Skeletal muscle satellite cell (primary cell): ENCODE data around the gene MAP1LC3B.
A peak's percentile ranks its signal among the peaks of the same experiment; 100 is the strongest.
"Not testable (repeated sequence)": the region's sequence is repeated elsewhere in the genome, so short reads cannot be mapped to it uniquely, and the experiment has no call there.

ENCODE experiments used
- H3K27me3 ChIP-seq: 2 replicates; pipeline ENCODE4 v1.7.0; 2013; ENCODE audit warnings: low read length; ENCODE audit not compliant: control insufficient read depth, insufficient read depth
- H3K36me3 ChIP-seq: 2 replicates; pipeline ENCODE4 v1.7.0; 2013; ENCODE audit warnings: mild to moderate bottlenecking, control low read depth, low read length; ENCODE audit not compliant: insufficient read depth
- H3K4me1 ChIP-seq: 2 replicates; pipeline ENCODE4 v1.7.0; 2013; ENCODE audit warnings: low read length; ENCODE audit not compliant: control insufficient read depth, insufficient read depth
- H3K4me2 ChIP-seq: 2 replicates; pipeline ENCODE4 v1.7.0; 2013; ENCODE audit warnings: mild to moderate bottlenecking, low read length
- H3K4me3 ChIP-seq: 2 replicates; pipeline ENCODE4 v1.7.0; 2013; ENCODE audit warnings: low read length
- H3K9ac ChIP-seq: 2 replicates; pipeline ENCODE4 v1.7.0; 2013; ENCODE audit warnings: mild to moderate bottlenecking, low read depth, low read length, moderate library complexity
- H3K9me3 ChIP-seq: replicated peaks from 2 replicates; pipeline ENCODE4 v1.7.0; 2013; ENCODE audit warnings: mild to moderate bottlenecking, control low read depth, low read length

The MAP1LC3B gene

GRCh38 chr16:87362828-87363559, 29.1 kb upstream of the MAP1LC3B start:
- H3K36me3 ChIP-seq = peaks cover 42% of the 10 kb centered on the region
- H3K9ac ChIP-seq, H3K4me1 ChIP-seq, H3K4me2 ChIP-seq, H3K4me3 ChIP-seq, H3K9me3 ChIP-seq, H3K27me3 ChIP-seq: not testable (repeated sequence)

GRCh38 chr16:87363771-87364455, 28.2 kb upstream of the MAP1LC3B start:
- Histone ChIP-seq H3K4me3 (no peak overlapping the region), H3K4me2 (peak overlapping the region; percentile 21), H3K4me1 (peaks cover 9% of the 10 kb centered on the region), H3K9ac (no peak overlapping the region), H3K9me3 (no peaks in the 10 kb centered on the region), H3K36me3 (peaks cover 33% of the 10 kb centered on the region), H3K27me3 (no peaks in the 10 kb centered on the region)

GRCh38 chr16:87365021-87365713, 27.0 kb upstream of the MAP1LC3B start:
- H3K36me3 ChIP-seq = peaks cover 20% of the 10 kb centered on the region
- H3K4me1 ChIP-seq = peaks cover 9% of the 10 kb centered on the region
- H3K27me3 ChIP-seq = no peaks in the 10 kb centered on the region

GRCh38 chr16:87366288-87366687, 25.8 kb upstream of the MAP1LC3B start:
- Histone ChIP-seq H3K27me3 (no peaks in the 10 kb centered on the region), H3K4me2 (no peak overlapping the region), H3K9me3 (no peaks in the 10 kb centered on the region), H3K9ac (no peak overlapping the region), H3K4me3 (no peak overlapping the region), H3K4me1 (peaks cover 9% of the 10 kb centered on the region), H3K36me3 (peaks cover 15% of the 10 kb centered on the region)

More at GRCh38 chr16:87365021-87365713, 27.0 kb upstream of the MAP1LC3B start:
- Histone ChIP-seq H3K9ac (no peak overlapping the region), H3K4me3 (no peak overlapping the region), H3K9me3 (no peaks in the 10 kb centered on the region), H3K4me2 (no peak overlapping the region)

GRCh38 chr16:87366930-87367329, 25.2 kb upstream of the MAP1LC3B start:
- H3K4me3 ChIP-seq = no peak overlapping the region
- H3K36me3 ChIP-seq = peaks cover 9% of the 10 kb centered on the region

GRCh38 chr16:87367529-87367928, 24.6 kb upstream of the MAP1LC3B start:
- Histone ChIP-seq H3K4me2 (no peak overlapping the region), H3K4me1 (peaks cover 9% of the 10 kb centered on the region), H3K36me3 (peaks cover 7% of the 10 kb centered on the region), H3K9ac (no peak overlapping the region), H3K27me3 (no peaks in the 10 kb centered on the region), H3K9me3 (no peaks in the 10 kb centered on the region), H3K4me3 (no peak overlapping the region)

More at GRCh38 chr16:87366930-87367329, 25.2 kb upstream of the MAP1LC3B start:
- H3K4me2 ChIP-seq = no peak overlapping the region
- no peaks in the 10 kb centered on the region for H3K27me3 ChIP-seq
- H3K4me1 ChIP-seq = peaks cover 9% of the 10 kb centered on the region
- no peaks in the 10 kb centered on the region for H3K9me3 ChIP-seq
- no peak overlapping the region for H3K9ac ChIP-seq

GRCh38 chr16:87368029-87368770, 23.9 kb upstream of the MAP1LC3B start:
- H3K27me3 ChIP-seq = no peaks in the 10 kb centered on the region
- H3K4me2 ChIP-seq = no peak overlapping the region
- no peak overlapping the region for H3K4me3 ChIP-seq
- H3K4me1 ChIP-seq = peaks cover 9% of the 10 kb centered on the region
- no peak overlapping the region for H3K9ac ChIP-seq
- H3K36me3 ChIP-seq = peaks cover 7% of the 10 kb centered on the region
- H3K9me3 ChIP-seq = no peaks in the 10 kb centered on the region

GRCh38 chr16:87369117-87369765, 22.9 kb upstream of the MAP1LC3B start:
- Histone ChIP-seq H3K36me3 (peaks cover 4% of the 10 kb centered on the region), H3K4me2 (no peak overlapping the region), H3K9me3 (no peaks in the 10 kb centered on the region), H3K4me1 (peaks cover 3% of the 10 kb centered on the region), H3K4me3 (no peak overlapping the region), H3K27me3 (no peaks in the 10 kb centered on the region), H3K9ac (no peak overlapping the region)

GRCh38 chr16:87369796-87370719, 22.1 kb upstream of the MAP1LC3B start:
- Histone ChIP-seq H3K4me1 (no peaks in the 10 kb centered on the region), H3K27me3 (no peaks in the 10 kb centered on the region), H3K9ac (no peak overlapping the region), H3K9me3 (no peaks in the 10 kb centered on the region), H3K4me3 (no peak overlapping the region), H3K36me3 (no peaks in the 10 kb centered on the region), H3K4me2 (no peak overlapping the region)

GRCh38 chr16:87371261-87371866, 20.8 kb upstream of the MAP1LC3B start:
- no peaks in the 10 kb centered on the region for H3K36me3 ChIP-seq
- peaks cover 10% of the 10 kb centered on the region for H3K4me1 ChIP-seq
- H3K4me3 ChIP-seq = no peak overlapping the region
- H3K9me3 ChIP-seq = no peaks in the 10 kb centered on the region
- H3K4me2 ChIP-seq = no peak overlapping the region
- no peaks in the 10 kb centered on the region for H3K27me3 ChIP-seq
- no peak overlapping the region for H3K9ac ChIP-seq
